D721Med (cell line): ENCODE results near the gene PRND.
"Not testable (repeated sequence)": the region's sequence is repeated elsewhere in the genome, so short reads cannot be mapped to it uniquely, and the experiment has no call there.

Source experiments
- DNase-seq: peaks from one replicate; pipeline ENCODE4 v3.0.0; 2011; ENCODE audit warnings: low spot score; ENCODE audit not compliant: insufficient read length
- FAIRE-seq: peaks from 2 replicates; lab custom pipeline; 2011; peaks lifted over from hg19 to GRCh38; lab: Jason Lieb, UNC
- TF ChIP-seq, protein P1 (sequence below): IDR thresholded peaks from 2 replicates; pipeline ENCODE4 v1.5.1; 2012; ENCODE audit warnings: mild to moderate bottlenecking, control low read depth; ENCODE audit not compliant: insufficient read depth; ENCODE audit errors: missing control alignments

PRND gene

DNA sequence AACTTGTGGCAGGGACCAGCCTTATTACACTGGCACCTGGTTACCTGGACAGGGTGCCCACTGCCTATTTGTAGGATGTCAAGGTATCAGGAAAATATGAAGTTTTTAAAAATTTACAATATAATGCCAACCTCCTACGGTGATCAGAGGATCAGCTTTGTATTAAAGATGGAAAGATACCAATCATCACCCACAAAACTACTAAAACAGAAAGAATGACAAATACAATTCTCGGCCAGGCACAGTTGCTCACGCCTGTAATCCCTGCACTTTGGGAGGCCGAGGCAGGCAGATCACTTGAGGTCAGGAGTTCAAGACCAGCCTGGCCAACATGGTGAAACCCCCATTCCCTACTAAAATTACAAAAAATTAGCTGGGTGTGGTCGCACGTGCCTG lies 18.4 kb upstream of the PRND start:
- FAIRE-seq = no peak
- DNase-seq = no peak
- TF ChIP-seq, protein P1, sequence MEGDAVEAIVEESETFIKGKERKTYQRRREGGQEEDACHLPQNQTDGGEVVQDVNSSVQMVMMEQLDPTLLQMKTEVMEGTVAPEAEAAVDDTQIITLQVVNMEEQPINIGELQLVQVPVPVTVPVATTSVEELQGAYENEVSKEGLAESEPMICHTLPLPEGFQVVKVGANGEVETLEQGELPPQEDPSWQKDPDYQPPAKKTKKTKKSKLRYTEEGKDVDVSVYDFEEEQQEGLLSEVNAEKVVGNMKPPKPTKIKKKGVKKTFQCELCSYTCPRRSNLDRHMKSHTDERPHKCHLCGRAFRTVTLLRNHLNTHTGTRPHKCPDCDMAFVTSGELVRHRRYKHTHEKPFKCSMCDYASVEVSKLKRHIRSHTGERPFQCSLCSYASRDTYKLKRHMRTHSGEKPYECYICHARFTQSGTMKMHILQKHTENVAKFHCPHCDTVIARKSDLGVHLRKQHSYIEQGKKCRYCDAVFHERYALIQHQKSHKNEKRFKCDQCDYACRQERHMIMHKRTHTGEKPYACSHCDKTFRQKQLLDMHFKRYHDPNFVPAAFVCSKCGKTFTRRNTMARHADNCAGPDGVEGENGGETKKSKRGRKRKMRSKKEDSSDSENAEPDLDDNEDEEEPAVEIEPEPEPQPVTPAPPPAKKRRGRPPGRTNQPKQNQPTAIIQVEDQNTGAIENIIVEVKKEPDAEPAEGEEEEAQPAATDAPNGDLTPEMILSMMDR = no peak

DNA sequence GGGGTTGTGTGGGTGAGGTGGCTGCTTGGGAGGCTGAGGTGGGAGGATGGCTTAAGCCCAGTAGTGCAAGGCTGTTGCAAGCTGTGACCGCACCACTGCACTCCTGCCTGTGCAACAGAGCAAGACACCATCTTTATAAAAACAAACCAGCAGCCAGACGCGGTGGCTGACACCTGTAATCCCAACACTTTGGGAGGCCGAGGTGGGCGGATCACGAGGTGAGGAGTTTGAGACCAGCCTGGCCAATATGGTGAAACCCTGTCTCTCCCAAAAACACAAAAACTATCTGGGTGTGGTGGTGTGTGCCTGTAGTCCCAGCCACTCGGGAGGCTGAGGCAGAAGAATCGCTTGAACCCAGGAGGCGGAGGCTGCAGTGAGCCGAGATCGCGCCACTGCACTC lies 14.8 kb upstream of the PRND start:
- DNase-seq, FAIRE-seq: not testable (repeated sequence)

DNA sequence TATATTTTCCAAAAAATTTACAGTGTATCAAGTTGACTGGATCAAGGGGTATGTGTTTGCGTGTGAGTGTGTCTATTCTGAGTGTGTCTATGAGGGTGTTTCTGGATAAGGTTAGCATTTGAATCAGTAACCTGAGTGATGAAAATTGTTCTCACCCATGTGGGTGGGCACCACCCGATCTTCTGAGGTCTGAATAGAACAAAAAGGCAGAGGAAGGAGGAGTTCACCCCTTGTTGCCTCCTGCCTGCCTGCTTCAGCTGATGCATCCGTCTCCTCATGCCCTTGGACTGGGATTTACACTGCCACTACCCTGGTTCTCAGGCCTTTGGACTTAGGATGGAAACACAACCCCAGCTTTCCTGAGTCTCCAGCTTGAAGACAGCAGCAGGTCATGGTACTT lies 13.7 kb upstream of the PRND start:
- DNase-seq (no peak), FAIRE-seq (no peak)
- TF ChIP-seq, protein P1 = no peak

DNA sequence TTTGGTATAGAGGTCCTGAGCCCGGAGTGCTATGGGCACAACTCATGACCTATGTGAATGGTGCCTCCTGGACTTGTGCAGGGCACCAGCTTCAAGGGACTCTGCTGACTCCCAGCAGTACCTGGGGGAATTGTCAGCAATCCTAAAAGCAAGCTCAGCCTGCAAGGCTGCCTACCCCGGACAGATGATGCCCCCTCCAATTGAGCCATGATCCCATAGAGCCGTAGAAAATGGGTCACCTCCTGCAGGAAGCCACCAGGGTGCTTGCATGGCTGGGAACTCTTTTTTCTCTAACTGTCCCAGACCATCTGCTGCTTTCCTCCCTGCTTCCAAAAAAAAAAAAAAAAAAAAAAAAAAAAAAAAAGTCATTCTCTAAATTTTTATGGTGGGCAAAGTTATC lies 12.9 kb upstream of the PRND start:
- FAIRE-seq = no peak
- no peak for DNase-seq
- TF ChIP-seq, protein P1 = no peak

DNA sequence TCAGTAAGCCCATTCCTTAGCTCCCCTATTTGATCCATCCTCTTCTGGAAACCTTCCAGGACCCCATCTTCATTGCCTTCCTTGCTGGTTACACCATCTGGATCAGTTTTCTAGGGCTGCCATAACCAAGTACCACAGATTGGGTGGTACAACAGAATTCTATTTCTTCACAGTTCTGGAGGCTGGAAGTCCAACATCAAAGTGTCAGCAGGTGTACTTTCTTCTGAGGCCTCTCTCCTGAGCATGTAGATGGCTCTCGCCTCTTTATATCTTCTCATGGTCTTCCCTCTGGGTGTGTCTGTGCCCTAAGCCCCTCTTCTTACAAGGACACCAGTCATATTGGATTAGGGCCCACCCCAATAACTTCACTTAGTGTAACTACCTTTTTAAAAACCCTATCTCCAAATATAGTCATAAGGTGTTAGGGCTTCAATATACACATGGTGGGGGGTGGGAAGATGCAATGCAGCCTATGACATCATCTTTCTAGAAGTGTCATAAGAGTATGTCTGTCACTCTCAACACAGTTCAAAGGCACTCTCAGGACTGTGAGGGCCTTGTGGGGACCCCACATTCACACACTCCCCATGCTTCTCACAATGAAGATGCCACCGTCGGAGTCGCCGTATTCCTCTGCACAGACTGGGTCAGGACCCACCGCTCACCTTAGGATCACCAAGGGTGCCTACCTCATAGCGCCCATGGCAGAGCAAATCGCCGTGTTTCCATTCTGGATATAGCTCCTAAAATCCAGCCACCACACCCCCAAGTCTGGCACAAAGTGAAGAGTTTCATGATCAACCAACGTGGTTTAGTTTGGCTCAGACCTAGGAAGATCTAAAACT lies 12.2 kb upstream of the PRND start:
- DNase-seq (no peak), FAIRE-seq (no peak)
- TF ChIP-seq, protein P1 = no peak

DNA sequence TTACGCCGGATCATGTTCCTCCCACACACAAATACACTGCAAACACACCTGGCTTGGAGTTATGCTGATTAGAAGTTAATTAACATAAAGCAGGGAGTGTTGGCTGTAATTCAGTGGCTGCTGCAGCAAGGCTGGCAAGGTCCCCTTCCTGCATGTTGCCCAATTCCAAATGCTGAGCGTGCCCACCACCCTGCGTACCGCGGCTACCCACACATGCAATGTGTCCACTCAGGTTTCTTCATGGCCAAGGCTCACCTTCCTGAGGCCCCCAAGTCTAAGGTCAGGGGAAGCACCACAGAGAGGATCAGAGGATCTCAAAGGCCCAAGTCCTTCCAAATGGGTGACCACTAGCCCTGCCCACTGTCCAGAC lies 11.6 kb upstream of the PRND start:
- FAIRE-seq (no peak), DNase-seq (no peak)
- TF ChIP-seq, protein P1 = no peak

DNA sequence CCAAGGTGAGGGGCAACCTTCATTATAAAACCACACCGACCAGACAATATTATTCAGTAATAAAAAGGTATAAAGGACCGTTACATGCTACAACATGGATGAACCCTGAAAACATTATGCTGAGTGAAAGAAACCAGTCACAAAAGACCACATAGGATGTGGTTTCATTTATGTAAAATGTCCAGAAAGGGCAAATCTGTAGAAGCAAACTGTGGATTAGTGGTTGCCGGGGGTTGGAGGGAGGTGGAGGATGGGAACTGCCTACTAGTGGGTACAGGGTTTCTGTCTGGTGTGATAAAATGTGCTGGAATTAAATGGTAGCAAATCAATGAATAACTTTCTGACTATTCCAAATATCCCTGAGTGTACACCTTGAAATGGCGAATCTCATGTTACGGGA lies 10.2 kb upstream of the PRND start:
- TF ChIP-seq, protein P1 = no peak
- FAIRE-seq = no peak
- no peak for DNase-seq

DNA sequence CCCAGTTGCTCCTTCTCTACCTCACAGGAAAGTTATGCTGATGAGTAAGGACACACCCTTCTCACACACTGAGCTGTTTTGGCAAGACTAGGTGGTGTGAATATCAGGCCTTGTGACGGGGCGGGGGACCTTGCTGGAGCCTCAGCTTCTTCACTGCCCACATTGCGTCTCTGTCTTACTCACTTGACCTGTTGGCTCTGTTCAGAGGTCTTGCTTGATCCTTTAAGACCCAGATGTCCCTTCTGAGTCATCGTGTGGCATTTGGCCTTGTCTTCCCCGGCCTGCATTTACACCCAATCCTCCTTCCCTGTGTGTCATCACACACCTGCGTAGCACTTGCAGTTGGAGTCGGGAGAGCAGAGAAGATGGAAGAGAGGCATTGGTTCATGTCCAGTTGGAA lies 8.3 kb upstream of the PRND start:
- DNase-seq (no peak), FAIRE-seq (no peak)
- TF ChIP-seq, protein P1 = no peak
